Endothelial cell (in vitro differentiated cells): ENCODE data around the gene CD96. TPM values are rescaled to one million over a fixed set of nuclear protein-coding genes. Genes with fewer than 3 reads are reported as not detected.
A peak's percentile ranks its signal among the peaks of the same experiment; 100 is the strongest.

Source experiments
- DNase-seq: peaks from one replicate; pipeline ENCODE4 v3.0.0; 2021; ENCODE audit warnings: low spot score
- H3K27ac Mint-ChIP-seq: one replicate; pipeline ENCODE4 v1.8.0; 2021; ENCODE audit warnings: mixed read lengths, inconsistent platforms; ENCODE audit not compliant: unreplicated experiment
- H3K27me3 Mint-ChIP-seq: one replicate; pipeline ENCODE4 v1.8.0; 2021; ENCODE audit warnings: mild to moderate bottlenecking, moderate library complexity, mixed read lengths, inconsistent platforms; ENCODE audit not compliant: unreplicated experiment
- H3K36me3 Mint-ChIP-seq: one replicate; pipeline ENCODE4 v1.8.0; 2021; ENCODE audit warnings: mild to moderate bottlenecking, low read depth, mixed read lengths, inconsistent platforms; ENCODE audit not compliant: unreplicated experiment
- H3K4me1 Mint-ChIP-seq: one replicate; pipeline ENCODE4 v1.8.0; 2021; ENCODE audit warnings: mild to moderate bottlenecking, mixed read lengths, inconsistent platforms; ENCODE audit not compliant: unreplicated experiment
- H3K4me3 Mint-ChIP-seq: one replicate; pipeline ENCODE4 v1.8.0; 2021; ENCODE audit warnings: mild to moderate bottlenecking, mixed read lengths, inconsistent platforms; ENCODE audit not compliant: unreplicated experiment
- H3K9me3 Mint-ChIP-seq: one replicate; pipeline ENCODE4 v1.8.0; 2021; ENCODE audit warnings: mixed read lengths, inconsistent platforms; ENCODE audit not compliant: unreplicated experiment
- total RNA-seq: library from RNA; stranded (reverse); fragmentation: NEBNext Ultra II Directional; extraction: Animal tissue kit (Norgen Biotek cat#: 25700); gene quantifications from one replicate; pipeline ENCODE4 v1.2.1, GENCODE V29; 2021; ENCODE audit not compliant: unreplicated experiment
- TF ChIP-seq, protein P1 (sequence below): fragments of 200-600 bp; sonication (generic); IDR thresholded peaks from one replicate; pipeline ENCODE4 v1.5.0; 2021; ENCODE audit warnings: antibody characterized with exemption; ENCODE audit not compliant: unreplicated experiment

Gene CD96
- total RNA-seq, 1 donor from 2014 or later: not detected

DNA sequence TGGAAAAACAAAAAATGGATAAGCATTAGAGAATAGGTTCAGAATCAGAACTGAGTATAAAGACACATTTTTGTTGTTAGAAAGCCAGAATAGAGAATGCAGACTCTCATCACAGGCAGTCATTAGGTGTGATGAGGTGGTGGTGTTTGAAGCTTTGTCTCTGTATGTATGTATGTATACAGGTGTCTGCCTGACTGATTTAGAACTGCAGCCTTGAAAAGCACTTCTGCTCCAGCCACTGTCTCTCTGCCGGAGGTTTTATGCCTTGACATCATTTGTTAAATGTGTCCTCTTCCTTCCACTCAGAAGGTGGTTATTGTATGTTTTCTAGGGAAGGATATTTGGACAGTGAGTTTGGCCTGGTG, 133.8 kb downstream of the CD96 start:
- TF ChIP-seq, protein P1, sequence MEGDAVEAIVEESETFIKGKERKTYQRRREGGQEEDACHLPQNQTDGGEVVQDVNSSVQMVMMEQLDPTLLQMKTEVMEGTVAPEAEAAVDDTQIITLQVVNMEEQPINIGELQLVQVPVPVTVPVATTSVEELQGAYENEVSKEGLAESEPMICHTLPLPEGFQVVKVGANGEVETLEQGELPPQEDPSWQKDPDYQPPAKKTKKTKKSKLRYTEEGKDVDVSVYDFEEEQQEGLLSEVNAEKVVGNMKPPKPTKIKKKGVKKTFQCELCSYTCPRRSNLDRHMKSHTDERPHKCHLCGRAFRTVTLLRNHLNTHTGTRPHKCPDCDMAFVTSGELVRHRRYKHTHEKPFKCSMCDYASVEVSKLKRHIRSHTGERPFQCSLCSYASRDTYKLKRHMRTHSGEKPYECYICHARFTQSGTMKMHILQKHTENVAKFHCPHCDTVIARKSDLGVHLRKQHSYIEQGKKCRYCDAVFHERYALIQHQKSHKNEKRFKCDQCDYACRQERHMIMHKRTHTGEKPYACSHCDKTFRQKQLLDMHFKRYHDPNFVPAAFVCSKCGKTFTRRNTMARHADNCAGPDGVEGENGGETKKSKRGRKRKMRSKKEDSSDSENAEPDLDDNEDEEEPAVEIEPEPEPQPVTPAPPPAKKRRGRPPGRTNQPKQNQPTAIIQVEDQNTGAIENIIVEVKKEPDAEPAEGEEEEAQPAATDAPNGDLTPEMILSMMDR: no peak
- Mint-ChIP-seq H3K27ac (no peak overlapping the region), H3K27me3 (peaks cover 4% of the 10 kb centered on the region), H3K4me3 (peak overlapping the region; percentile 51), H3K9me3 (no peaks in the 10 kb centered on the region), H3K36me3 (no peaks in the 10 kb centered on the region), H3K4me1 (peaks cover 16% of the 10 kb centered on the region)
- DNase-seq: no peak

DNA sequence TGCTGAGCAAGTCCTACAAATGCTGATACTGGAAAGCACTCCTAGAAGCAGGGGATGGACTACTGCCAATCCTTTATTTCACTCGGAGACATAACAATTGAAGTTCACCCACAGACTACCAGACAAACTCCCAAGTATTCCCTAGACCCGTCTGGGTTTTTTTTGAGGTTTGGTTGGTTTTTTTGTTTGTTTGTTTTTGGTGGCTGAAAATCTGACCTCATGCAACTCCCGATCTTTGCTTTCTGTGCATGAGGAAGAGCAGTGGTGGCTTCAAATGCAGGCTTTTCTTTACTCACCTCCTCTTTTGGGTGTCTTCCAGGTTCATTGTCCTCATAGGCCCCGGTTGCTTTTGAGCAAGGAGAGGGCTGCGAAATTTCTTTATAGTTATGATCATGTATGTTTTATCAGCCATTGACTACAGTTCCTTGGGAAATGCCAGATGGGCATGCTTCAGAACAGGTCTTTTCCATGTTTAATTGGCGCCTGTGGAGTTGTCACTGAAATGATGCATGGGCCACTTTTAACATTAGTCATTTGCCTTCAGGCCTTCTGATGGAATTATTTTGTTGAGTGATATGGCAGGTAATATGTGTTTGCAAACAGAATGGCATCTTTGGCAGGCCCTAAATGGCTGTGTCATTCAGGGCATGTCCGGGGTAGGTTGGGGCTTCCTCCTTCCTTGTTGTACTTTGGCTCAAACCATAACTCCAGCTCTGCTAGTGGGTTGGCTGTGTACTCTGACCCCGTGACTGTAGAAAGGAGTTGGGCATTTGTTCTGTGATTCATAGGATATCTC, 134.4 kb downstream of the CD96 start:
- no peak for DNase-seq
- no peak overlapping the region for H3K4me3 Mint-ChIP-seq
- TF ChIP-seq, protein P1: no peak
- H3K36me3 Mint-ChIP-seq: no peaks in the 10 kb centered on the region
- peaks cover 2% of the 10 kb centered on the region for H3K27me3 Mint-ChIP-seq
- H3K27ac Mint-ChIP-seq: no peak overlapping the region
- peaks cover 16% of the 10 kb centered on the region for H3K4me1 Mint-ChIP-seq
- H3K9me3 Mint-ChIP-seq: no peaks in the 10 kb centered on the region

DNA sequence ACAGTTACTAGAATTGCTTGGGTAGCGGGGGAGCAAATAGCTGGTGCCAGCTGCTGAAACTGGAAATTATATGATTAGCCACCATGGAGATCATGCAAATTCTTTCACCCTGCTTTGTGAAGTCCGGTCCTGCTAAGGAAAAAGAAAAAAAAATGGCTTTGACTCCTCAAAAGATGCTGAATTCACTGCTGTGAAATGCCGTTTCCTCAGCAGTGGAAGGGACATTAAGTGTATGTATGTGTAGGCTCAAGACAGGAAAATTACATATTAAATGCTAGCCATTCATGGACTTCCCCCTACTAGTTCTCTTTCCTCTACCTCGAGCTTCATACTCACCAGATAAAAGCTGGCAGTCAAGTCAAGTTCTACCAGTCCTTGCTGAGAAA, 135.0 kb downstream of the CD96 start:
- TF ChIP-seq, protein P1: no peak
- DNase-seq: no peak
- Mint-ChIP-seq H3K9me3 (no peaks in the 10 kb centered on the region), H3K4me3 (no peak overlapping the region), H3K27ac (no peak overlapping the region), H3K4me1 (peaks cover 16% of the 10 kb centered on the region), H3K36me3 (no peaks in the 10 kb centered on the region), H3K27me3 (peaks cover 2% of the 10 kb centered on the region)

DNA sequence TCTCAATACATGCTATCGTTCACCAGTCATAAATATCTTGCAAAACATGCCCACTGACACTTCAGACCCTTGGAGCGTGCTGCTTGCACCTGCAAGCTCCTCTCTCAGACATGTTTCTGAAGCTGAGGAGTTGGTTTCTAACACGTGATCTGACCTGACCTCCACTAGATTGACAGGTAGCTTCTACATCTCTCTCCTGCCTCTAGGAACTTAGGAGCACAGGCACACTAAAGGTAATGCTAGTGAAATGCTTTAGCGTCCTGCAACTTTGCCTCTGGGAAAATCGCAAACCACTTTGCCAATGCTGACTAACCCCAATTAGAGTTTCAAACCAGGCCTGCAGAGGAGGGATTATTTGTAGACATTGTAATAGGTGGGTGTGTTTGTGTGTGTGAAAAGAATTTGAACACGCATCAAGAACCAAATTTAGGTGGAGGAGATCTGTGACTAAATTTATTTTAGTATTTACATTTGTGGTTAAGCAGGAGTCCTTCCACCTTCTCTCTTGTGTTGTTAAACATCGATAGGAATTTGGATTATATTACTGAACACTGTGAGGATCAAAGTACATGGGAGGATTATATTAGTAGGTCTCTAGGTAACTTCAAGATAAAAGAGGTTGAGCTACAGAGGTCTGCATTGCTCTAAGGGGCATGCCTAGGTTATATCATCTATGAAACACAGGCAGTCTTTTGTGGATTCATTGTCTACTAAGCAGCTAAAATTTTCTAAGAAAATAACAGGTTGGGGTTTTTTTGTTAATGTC, 139.8 kb downstream of the CD96 start:
- Mint-ChIP-seq H3K9me3 (no peaks in the 10 kb centered on the region), H3K27me3 (no peaks in the 10 kb centered on the region), H3K36me3 (no peaks in the 10 kb centered on the region), H3K27ac (no peak overlapping the region), H3K4me1 (no peaks in the 10 kb centered on the region), H3K4me3 (no peak overlapping the region)
- TF ChIP-seq, protein P1: no peak
- no peak for DNase-seq

DNA sequence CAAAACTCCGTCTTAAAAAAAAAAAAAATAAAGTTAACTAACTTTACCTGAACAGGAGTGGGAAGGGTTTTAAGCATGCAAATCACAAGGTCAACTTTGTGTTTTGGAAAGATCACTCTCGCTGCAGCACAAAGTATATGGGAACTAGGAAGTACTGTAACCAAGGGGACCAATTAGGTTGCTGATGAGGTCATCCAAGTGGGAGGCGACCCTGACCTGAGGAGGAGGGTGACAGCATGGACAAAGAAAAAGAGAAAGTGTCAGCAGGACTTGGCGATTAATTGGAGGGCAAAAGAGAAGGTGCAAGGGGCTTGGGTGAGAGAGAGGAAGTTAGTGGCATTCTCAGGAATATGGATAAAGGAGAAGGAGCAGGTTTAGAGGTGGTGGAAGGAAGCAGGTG, 142.6 kb downstream of the CD96 start:
- TF ChIP-seq, protein P1: no peak
- Mint-ChIP-seq H3K27ac (no peak overlapping the region), H3K9me3 (no peaks in the 10 kb centered on the region)

More for the DNA sequence above, 142.6 kb downstream of the CD96 start:
- Mint-ChIP-seq H3K4me1 (peaks cover 4% of the 10 kb centered on the region), H3K27me3 (no peaks in the 10 kb centered on the region), H3K4me3 (no peak overlapping the region), H3K36me3 (no peaks in the 10 kb centered on the region)
- DNase-seq: no peak
